8988T (cell line): Measurements from ENCODE around the gene CD28.

Experiments
- DNase-seq: peaks from one replicate; pipeline ENCODE4 v3.0.0; 2011

Gene CD28

GRCh38 chr2:203719456-203720410 is 13.3 kb downstream of the CD28 start:
- DNase-seq: no peak

DNA sequence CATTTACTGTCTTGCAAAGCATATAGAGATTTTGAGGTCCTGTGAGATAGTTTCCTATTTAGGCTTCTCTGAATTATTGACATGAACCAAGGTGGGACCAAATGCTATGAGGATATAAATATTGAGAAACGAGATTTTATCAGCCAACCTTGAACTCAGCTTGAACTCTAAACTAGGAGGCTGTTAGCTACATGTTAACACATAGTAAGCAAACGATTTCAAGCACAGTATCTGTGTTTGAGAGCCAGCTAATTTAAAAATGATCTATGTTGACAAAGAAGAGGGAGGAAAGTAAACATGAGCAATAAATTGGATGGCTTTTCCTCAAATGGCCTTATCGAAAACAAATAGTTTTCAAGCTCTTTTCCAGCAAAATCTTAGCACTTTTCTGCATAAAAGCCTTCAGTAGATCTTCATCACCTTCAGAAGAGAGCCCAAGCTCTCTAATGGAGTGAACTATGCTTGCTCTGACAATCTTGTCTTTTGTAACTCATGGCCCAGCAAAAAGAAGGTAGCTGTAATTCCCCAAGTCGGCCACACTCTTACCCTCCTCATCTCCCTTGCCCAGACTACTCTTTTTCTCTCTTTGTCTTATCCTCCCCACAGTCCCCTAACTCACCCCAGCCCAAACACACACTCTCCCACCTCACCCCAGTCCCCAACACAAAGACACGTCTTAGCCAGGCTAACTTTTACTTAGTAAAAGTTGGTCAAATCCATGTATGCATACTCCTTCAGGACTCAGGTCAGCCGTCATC is 14.7 kb downstream of the CD28 start:
- no peak for DNase-seq

- DNase-seq: no peak
These were observed 15.4 kb downstream of the CD28 start for GRCh38 chr2:203721781-203722300.

- DNase-seq: no peak
These were observed 16.0 kb downstream of the CD28 start for GRCh38 chr2:203722411-203722810.

- no peak for DNase-seq
These were observed 21.9 kb downstream of the CD28 start for GRCh38 chr2:203728321-203728720.

GRCh38 chr2:203730076-203730729 is 23.8 kb downstream of the CD28 start:
- DNase-seq: no peak

DNA sequence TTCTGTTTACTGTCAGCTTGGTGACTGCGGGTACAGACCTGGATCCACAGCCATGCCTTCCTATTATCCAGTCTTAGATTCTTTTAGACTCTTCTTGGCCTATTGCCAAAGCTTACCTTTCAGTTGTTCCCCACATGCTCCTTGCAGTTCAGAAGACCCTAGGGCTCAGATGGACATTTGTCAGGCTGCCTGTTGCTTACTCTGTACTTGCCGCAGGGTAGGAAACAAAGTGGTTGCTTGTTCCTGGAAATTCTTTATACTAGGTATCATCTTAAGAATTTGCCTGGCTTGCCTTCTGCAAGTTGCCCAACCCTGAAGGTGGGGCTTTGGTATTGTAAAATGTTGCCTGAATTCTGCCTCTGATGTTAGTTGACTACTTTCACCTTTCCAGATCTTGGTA is 24.4 kb downstream of the CD28 start:
- DNase-seq: no peak

- DNase-seq: no peak
These were observed 25.9 kb downstream of the CD28 start for GRCh38 chr2:203732092-203732952.

DNA sequence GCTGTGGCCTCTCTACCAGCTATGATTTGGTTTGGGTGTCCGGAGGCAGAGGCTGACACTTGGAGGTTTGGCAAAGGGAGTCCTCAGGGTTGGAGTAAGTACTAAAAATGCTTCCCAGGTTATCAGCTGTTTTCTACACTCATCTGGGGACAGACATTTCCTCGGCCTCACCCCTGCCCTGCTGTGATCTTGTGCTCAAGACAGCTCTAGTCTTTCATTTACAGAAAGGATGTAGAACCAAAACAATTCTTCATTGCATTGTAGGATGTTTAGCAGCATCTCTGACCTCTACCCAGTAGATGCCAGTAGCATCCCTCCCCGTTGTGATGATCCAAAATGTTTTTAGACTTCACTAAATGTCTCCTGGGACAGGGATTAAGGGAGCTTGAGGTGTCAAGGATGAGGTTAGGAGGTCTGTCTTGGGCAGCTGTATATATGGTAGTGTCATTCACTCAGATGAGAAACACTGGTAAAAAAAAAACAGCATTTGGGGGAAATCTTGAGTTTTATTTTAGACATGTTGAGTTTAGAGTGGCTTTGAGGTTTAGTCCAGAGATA is 26.6 kb downstream of the CD28 start:
- DNase-seq: no peak

GRCh38 chr2:203733684-203734083 is 27.2 kb downstream of the CD28 start:
- no peak for DNase-seq

DNA sequence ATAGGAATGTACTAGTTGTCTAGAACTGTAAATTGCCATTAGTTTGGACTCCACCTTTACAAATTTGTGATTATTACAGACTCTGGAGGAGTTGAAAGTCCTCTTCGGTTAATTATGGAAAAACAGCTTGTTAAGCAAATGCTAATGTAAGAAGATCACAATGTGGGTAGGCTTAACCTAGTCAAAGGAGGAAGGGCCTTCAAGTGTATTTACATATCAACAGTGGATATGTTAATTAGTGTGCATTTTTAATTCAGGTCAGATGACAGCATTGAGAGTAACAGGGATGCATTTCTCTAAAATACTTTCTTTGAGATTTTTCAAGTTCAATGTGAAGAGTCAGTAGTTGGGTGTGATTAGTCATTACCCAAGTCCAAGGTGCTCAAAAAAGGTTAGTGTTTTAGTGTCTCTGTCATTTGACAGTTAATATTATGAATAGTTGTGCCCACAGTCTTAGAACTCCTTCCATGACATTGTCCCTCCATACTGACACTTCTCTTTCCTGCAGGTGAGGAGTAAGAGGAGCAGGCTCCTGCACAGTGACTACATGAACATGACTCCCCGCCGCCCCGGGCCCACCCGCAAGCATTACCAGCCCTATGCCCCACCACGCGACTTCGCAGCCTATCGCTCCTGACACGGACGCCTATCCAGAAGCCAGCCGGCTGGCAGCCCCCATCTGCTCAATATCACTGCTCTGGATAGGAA is 28.0 kb downstream of the CD28 start:
- no peak for DNase-seq

DNA sequence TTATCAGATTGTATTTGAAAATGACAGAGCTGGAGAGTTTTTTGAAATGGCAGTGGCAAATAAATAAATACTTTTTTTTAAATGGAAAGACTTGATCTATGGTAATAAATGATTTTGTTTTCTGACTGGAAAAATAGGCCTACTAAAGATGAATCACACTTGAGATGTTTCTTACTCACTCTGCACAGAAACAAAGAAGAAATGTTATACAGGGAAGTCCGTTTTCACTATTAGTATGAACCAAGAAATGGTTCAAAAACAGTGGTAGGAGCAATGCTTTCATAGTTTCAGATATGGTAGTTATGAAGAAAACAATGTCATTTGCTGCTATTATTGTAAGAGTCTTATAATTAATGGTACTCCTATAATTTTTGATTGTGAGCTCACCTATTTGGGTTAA is 30.9 kb downstream of the CD28 start:
- no peak for DNase-seq

- DNase-seq: no peak
These were observed 32.9 kb downstream of the CD28 start for GRCh38 chr2:203739351-203739750.

DNA sequence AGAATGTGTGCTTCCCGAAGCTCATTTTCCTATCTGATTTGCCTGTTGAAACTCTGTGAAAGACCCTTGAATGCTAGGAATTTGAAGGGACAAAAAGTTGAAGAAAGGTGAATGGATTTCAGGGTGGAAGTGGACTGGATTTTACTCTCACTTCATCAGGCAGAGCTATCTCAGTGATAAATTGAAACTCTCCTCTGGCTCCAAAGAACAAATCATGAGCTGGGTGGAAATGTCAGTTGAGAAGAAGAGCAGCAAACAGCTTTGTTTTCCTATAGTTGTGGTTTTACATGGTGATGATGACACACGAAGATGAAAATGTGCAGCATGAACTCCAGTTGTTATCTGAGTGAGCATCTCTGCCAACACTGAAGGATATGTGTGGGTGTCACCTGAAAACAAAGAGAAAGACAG is 34.4 kb downstream of the CD28 start:
- DNase-seq: no peak

- no peak for DNase-seq
These were observed 35.1 kb downstream of the CD28 start for GRCh38 chr2:203741566-203741965.

GRCh38 chr2:203743441-203743981 is 37.1 kb downstream of the CD28 start:
- no peak for DNase-seq

DNA sequence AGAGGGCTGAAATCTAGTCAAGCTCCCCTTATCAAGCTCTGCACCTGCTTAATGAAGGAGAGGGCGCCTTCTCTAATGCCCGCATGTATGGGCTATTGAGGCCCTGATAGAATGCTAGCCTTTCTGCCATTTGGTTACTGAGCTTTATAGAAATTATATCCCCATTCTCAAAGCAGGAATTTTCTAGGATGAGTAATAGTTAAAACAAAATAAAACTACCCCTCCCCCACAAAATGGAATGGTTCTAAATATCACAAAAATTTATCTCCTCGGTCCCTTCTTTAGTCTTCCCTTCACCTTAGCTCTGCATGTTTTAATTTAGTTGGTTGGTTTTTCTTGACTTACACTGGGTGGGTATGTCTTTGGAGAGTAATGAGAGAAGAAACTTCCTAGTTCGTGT is 37.7 kb downstream of the CD28 start:
- no peak for DNase-seq

DNA sequence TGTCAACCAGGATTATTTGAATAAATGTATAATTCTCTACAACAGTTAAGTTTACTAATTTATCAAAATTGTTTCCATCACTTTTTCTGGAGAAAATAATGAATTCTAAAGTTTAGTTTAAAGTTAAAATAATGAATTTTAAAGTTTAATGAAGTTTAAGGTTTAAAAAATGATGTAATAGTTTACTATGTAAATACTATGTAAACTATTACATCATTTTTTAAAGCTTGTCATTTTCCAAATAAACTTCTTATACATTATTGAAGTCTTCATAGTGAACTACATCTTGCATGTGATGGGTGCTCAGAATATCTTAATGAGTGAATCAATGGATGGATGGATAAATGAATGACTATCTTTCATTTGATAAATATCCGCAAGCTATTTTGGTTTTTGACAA is 38.8 kb downstream of the CD28 start:
- DNase-seq: no peak

DNA sequence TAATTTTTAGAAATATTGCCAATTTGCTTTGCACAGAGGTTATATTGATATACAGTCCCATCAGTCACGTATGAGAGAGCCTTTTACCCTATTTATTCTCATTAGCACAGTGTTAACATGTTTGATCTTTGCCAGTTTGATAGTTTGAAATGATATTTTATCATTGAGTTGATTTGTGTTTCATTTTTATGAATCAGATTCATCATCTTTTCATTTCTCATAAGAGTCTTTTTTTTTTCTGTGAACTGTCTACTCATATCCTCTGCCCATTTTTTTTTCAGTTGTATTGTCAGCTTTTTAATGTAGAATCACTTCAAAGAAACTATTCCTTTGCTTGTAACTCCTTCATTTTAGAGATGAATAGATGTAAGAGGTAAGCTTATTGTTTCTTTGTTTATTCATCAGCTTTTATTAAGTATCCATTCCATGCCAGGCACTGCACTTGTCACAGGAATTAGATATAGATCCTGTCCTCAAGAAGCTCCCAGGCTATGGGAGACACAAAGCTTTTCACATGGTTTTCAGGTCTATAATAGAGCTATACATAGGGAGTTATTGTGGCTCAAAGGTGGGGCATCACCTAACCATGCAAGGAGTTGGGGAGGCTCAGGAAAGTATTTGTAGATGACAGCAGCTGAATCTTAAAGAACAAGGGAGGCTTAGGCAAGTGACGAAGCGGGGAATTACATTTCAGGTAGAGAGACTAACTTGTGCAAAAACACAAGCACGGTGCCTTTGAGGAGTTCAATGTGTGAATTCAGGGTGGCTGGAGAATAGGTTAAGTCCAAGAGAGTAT is 42.1 kb downstream of the CD28 start:
- no peak for DNase-seq
